Fibroblast of skin of abdomen (primary cell): Measurements from ENCODE around the gene NNT.
"Not testable (repeated sequence)": the region's sequence is repeated elsewhere in the genome, so short reads cannot be mapped to it uniquely, and the experiment has no call there.

ENCODE experiments used
- DNase-seq: peaks from one replicate; pipeline ENCODE4 v3.0.0-alpha.2; 2013

NNT gene

DNA sequence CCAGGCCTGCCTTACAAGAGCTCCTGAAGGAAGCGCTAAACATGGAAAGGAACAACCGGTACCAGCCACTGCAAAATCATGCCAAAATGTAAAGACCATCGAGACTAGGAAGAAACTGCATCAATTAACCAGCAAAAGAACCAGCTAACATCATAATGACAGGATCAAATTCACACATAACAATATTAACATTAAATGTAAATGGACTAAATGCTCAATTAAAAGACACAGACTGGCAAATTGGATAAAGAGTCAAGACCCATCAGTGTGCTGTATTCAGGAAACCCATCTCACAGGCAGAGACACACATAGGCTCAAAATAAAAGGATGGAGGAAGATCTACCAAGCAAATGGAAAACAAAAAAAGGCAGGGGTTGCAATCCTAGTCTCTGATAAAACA, 116.8 kb downstream of the NNT start:
- DNase-seq: not testable (repeated sequence)

DNA sequence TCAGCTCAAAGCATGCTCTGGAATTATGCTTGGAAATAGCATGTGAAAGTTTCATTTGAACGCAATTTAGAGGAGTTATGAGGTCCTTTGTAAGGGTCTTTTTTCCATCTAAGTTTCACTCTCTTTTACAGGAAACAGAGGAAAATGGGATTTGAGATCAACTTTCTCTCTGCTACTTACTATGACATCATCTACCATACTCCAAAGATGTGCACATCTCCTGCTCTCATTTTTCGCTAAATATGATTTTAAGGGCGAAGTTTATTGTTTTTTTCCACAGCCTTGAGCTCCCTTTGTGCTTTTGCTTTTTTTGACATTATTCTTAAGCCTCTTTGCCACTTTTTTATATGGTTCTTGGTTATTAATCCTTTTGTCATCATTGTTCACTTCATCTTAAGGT, 125.6 kb downstream of the NNT start:
- DNase-seq: no peak

GRCh38 chr5:43729846-43730478, 127.0 kb downstream of the NNT start:
- peak; percentile 17 for DNase-seq

- DNase-seq: no peak
These were observed 127.9 kb downstream of the NNT start for GRCh38 chr5:43730832-43731342.

DNA sequence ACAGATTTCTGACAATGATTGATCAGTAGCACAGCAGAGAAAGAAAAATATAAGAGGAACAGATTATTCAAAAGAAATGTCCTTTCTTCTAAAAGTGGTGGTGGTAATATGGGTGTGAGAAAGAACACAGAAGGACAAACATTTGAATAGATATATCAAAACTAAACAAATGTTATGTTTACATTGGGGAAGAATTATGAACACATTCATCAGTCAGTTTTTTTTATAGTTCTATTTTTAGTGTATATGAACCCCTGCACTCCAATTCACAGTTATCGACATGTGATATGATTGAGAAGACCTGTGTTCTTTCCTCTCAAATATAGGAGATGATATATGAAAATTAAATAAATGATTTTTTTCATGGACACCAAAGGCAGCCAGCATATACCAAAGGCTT, 128.6 kb downstream of the NNT start:
- DNase-seq: no peak

DNA sequence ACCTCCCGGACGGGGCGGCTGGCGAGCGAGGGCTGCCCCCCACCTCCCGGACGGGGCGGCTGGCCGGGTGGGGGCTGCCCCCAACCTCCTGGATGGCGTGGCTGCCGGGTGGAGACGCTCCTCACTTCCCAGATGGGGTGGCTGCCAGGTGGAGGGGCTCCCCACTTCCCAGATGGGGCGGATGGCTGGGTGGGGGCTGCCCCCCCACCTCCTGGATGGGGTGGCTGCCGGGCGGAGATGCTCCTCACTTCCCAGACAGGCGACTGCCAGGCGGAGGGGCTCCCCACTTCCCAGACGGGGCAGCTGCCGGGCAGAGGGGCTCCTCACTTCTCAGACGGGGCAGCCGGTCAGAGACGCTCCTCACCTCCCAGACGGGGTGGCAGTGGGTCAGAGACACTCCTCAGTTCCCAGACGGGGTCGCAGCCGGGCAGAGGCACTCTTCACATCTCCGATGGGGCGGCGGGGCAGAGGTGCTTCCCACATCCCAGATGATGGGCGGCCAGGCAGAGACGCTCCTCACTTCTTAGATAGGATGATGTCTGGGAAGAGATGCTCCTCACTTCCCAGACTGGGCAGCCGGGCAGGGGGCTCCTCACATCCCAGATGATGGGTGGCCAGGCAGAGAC, 143.1 kb downstream of the NNT start:
- not testable (repeated sequence) for DNase-seq

GRCh38 chr5:43750809-43751208, 147.8 kb downstream of the NNT start:
- DNase-seq: no peak

DNA sequence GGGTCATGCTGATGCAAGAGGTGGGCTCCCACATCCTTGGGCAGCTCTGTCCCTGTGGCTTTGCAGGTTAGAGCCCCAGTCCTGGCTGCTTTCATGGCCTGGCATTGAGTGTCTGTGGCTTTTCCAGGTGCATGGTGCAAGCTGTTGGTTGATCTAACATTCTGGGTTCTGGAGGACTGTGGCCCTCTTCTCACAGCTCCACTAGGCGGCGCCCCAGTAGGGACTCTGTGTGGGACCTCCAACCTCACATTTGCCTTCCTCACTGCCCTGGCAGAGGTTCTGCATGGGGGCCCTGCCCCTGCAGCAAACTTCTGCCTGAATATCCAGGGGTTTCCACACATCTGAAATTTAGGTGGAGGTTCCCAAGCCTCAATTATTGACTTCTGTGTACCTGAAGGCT, 150.1 kb downstream of the NNT start:
- DNase-seq: no peak
